GM12878 (cell line): ENCODE results near the gene RYR2.

Source experiments
- CHD1 ChIP-seq: IDR thresholded peaks from 2 replicates; pipeline ENCODE4 v1.6.1; 2012; ENCODE audit warnings: low read depth, low read length, improper control_type of control experiment
- CTCF ChIP-seq, 3 experiments: IDR thresholded peaks in 2 of 3; conservative IDR thresholded peaks in 1 of 3; 2 replicates each; pipeline ENCODE4 v1.5.1; 2011; ENCODE audit warnings: low read depth in 3 of 3, low read length in 3 of 3, mild to moderate bottlenecking in 3 of 3, control low read depth in 2 of 3, moderate library complexity in 2 of 3, inconsistent platforms in 1 of 3, mixed read lengths in 1 of 3; ENCODE audit not compliant: control insufficient read depth in 2 of 3, insufficient read depth in 1 of 3; ENCODE audit errors: extremely low read depth in 1 of 3
- EGR1 ChIP-seq, 2 experiments: IDR thresholded peaks; 1 replicate in 1 of 2; 2 replicates in 1 of 2; pipeline ENCODE4 v1.6.1; 2011 to 2012; ENCODE audit warnings: low read depth in 2 of 2, low read length in 2 of 2, borderline replicate concordance in 1 of 2, mild to moderate bottlenecking in 1 of 2, moderate library complexity in 1 of 2
- MXI1 ChIP-seq: fragments of 150-350 bp; IDR thresholded peaks from 2 replicates; pipeline ENCODE4 v1.6.1; 2011; ENCODE audit warnings: low read depth, mild to moderate bottlenecking, inconsistent platforms, low read length, improper control_type of control experiment
- POLR2AphosphoS5 ChIP-seq: IDR thresholded peaks from 2 replicates; pipeline ENCODE4 v1.6.1; 2011; ENCODE audit warnings: mild to moderate bottlenecking, low read length, inconsistent platforms
- TCF7 ChIP-seq: IDR thresholded peaks from 2 replicates; pipeline ENCODE4 v1.6.1; 2014; ENCODE audit warnings: antibody characterized with exemption, borderline replicate concordance
- TF ChIP-seq, protein P1 (sequence below): IDR thresholded peaks from 2 replicates; pipeline ENCODE4 v1.6.1; 2012; ENCODE audit warnings: mild to moderate bottlenecking, low read depth, low read length

DNA sequence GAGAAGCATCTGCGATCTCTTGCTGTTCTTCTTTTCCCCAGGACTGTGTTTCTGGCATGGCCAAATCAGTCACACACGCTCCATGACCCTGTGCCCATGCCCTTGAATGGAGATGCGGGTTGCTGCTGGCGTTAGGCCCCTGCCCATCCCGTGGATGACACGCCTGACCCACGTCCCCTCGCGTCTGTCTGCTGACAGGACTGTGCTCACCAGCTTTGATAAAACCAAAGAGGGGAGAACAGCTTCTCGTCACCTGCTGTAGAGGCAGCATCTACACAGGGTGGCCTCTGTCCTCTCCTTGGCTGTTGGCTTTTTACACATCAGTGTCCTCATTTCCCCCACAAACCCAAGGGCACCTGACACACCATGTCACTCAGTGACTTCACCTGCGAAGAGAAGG is 44.6 kb upstream of the RYR2 start:
- TF ChIP-seq TCF7 (no peak), CHD1 (no peak), MXI1 (no peak), EGR1 (IDR thresholded peaks at IDR 0.05; ENCODE audit: borderline replicate concordance in 1 of 2, low read depth in 2 of 2, low read length in 2 of 2) (no peak), CTCF (IDR thresholded peaks at IDR 0.05 in 2 of 3, conservative IDR thresholded peaks at IDR 0.05 in 1 of 3; ENCODE audit: control insufficient read depth in 2 of 3, extremely low read depth in 1 of 3, insufficient read depth in 1 of 3, low read depth in 3 of 3, low read length in 3 of 3) (no peak), POLR2AphosphoS5 (no peak)
- TF ChIP-seq, protein P1, sequence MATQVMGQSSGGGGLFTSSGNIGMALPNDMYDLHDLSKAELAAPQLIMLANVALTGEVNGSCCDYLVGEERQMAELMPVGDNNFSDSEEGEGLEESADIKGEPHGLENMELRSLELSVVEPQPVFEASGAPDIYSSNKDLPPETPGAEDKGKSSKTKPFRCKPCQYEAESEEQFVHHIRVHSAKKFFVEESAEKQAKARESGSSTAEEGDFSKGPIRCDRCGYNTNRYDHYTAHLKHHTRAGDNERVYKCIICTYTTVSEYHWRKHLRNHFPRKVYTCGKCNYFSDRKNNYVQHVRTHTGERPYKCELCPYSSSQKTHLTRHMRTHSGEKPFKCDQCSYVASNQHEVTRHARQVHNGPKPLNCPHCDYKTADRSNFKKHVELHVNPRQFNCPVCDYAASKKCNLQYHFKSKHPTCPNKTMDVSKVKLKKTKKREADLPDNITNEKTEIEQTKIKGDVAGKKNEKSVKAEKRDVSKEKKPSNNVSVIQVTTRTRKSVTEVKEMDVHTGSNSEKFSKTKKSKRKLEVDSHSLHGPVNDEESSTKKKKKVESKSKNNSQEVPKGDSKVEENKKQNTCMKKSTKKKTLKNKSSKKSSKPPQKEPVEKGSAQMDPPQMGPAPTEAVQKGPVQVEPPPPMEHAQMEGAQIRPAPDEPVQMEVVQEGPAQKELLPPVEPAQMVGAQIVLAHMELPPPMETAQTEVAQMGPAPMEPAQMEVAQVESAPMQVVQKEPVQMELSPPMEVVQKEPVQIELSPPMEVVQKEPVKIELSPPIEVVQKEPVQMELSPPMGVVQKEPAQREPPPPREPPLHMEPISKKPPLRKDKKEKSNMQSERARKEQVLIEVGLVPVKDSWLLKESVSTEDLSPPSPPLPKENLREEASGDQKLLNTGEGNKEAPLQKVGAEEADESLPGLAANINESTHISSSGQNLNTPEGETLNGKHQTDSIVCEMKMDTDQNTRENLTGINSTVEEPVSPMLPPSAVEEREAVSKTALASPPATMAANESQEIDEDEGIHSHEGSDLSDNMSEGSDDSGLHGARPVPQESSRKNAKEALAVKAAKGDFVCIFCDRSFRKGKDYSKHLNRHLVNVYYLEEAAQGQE = no peak
